RWPE2 (cell line): ENCODE results near the gene LDLRAD4.

ENCODE experiments used
- ATAC-seq: fragments of 200-7000 bp; cut with Tn5 transposase; 3 replicates; pipeline ENCODE4 v1.9.1; 2021; ENCODE audit warnings: low read depth
- DNase-seq: peaks from one replicate; pipeline ENCODE4 v3.0.0-alpha.2; 2020; ENCODE audit warnings: low spot score
- H3K27ac ChIP-seq: fragments of 450-650 bp; 2 replicates; pipeline ENCODE4 v1.5.1; 2017; ENCODE audit warnings: mild to moderate bottlenecking; ENCODE audit not compliant: poor library complexity, severe bottlenecking
- H3K27me3 ChIP-seq: fragments of 250-450 bp; sonication (Bioruptor Pico); 2 replicates; pipeline ENCODE4 v1.5.1; 2021; ENCODE audit warnings: mild to moderate bottlenecking, moderate library complexity; ENCODE audit not compliant: insufficient read depth, poor library complexity, severe bottlenecking
- H3K36me3 ChIP-seq: fragments of 250-450 bp; sonication (Bioruptor Pico); 2 replicates; pipeline ENCODE4 v1.5.1; 2020; ENCODE audit warnings: low read depth, mild to moderate bottlenecking, moderate library complexity
- H3K4me1 ChIP-seq: fragments of 250-450 bp; sonication (Bioruptor Pico); 2 replicates; pipeline ENCODE4 v1.5.1; 2021; ENCODE audit warnings: mild to moderate bottlenecking, moderate library complexity; ENCODE audit not compliant: insufficient read depth, poor library complexity, severe bottlenecking
- H3K4me3 ChIP-seq: fragments of 250-450 bp; sonication (Bioruptor Pico); 2 replicates; pipeline ENCODE4 v1.5.1; 2021; ENCODE audit warnings: mild to moderate bottlenecking, moderate library complexity; ENCODE audit not compliant: severe bottlenecking
- H3K9me3 ChIP-seq: fragments of 250-450 bp; sonication (Bioruptor Pico); 2 replicates; pipeline ENCODE4 v1.5.1; 2021; ENCODE audit warnings: mild to moderate bottlenecking, moderate library complexity; ENCODE audit not compliant: severe bottlenecking
- CTCF ChIP-seq: fragments of 450-650 bp; IDR thresholded peaks from one replicate; pipeline ENCODE4 v1.5.1; 2017; ENCODE audit warnings: mild to moderate bottlenecking, moderate library complexity; ENCODE audit not compliant: poor library complexity, severe bottlenecking

LDLRAD4 gene

DNA sequence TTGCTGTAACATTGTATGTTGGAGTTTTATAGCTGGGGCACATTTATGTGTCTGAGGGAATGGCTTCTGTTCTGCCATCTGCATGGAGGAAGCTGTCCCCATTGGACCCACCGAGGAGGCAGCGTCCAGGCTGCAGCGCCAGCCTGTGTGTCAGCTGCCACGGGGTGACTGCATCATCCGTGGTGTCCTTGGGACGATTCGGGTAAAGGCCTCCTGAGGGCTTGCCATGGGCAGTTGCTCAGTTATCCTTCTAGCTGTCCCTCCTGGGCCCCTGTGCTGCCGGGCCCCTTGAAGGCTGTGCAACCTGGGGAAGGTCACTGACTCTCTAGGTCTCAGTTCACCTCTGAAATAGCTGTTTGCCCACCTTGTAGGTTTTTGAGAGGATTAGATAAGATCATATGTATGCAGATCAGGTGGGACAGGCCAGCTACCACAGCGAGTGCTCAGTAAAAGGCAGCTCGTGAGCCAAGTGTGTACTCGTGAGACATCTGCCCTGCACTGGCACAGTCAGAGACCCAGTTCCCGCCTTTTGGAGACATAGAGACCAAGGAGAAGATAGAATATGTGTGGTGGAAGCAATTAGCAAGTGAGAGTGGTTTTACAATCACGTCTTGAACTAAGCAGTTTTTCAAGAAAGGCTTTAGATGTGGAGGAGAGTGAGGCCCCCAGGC is 10.6 kb downstream of the LDLRAD4 start:
- Histone ChIP-seq H3K27me3 (no peaks in the 10 kb centered on the region), H3K27ac (no peak overlapping the region), H3K9me3 (no peaks in the 10 kb centered on the region), H3K4me1 (no peaks in the 10 kb centered on the region), H3K36me3 (no peaks in the 10 kb centered on the region), H3K4me3 (no peak overlapping the region)
- ATAC-seq (no peak), DNase-seq (no peak)
- TF ChIP-seq CTCF: no peak

GRCh38 chr18:13231151-13231550 is 12.6 kb downstream of the LDLRAD4 start:
- Histone ChIP-seq H3K27ac (no peak overlapping the region), H3K9me3 (no peaks in the 10 kb centered on the region), H3K36me3 (no peaks in the 10 kb centered on the region), H3K4me3 (no peak overlapping the region), H3K27me3 (no peaks in the 10 kb centered on the region), H3K4me1 (no peaks in the 10 kb centered on the region)
- DNase-seq (no peak), ATAC-seq (no peak)
- no peak for TF ChIP-seq CTCF

DNA sequence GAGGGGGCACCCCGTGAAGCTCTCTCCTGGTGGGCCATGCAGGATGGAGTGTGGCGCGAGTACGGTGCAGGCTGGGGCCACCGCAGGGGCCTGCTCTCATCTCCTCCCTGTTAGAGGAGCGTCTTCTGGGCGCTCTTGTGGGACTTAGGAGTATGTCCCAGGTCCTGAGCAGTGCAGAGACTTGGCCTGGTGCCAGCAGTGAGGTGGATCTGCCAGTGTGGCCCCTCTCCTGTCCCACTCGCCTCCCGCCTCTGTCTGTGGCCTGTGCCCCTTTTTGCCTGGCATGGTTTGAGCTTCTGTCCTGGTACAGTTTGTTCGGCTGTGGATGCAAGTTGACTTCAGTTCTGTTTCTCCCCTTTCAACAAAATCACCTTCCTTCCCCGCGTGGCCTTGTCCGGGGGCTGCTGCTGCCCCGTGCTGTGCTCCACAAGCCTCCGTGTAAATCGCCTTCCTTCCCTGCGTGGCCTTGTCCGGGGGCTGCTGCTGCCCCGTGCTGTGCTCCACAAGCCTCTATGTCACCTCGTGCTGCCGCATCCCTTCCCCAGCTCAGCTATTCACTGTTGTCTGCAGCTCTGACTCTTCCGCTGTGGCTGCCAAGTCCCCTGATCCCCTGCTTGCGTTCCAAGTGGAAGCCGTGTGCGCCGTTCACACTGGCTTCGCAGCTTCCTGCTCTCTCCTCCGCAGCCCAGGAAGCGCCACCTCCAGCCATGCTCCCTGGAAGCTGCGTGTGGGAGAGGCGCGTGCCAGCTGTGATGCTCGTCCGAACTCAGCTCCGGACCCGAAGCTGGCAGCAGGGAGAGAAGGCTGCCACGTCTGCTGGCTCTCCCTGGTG is 13.7 kb downstream of the LDLRAD4 start:
- H3K9me3 ChIP-seq: no peaks in the 10 kb centered on the region
- H3K27me3 ChIP-seq: no peaks in the 10 kb centered on the region
- H3K4me1 ChIP-seq: no peaks in the 10 kb centered on the region
- H3K4me3 ChIP-seq: no peak overlapping the region
- DNase-seq (no peak), ATAC-seq (no peak)
- TF ChIP-seq CTCF: no peak
- no peak overlapping the region for H3K27ac ChIP-seq
- no peaks in the 10 kb centered on the region for H3K36me3 ChIP-seq

DNA sequence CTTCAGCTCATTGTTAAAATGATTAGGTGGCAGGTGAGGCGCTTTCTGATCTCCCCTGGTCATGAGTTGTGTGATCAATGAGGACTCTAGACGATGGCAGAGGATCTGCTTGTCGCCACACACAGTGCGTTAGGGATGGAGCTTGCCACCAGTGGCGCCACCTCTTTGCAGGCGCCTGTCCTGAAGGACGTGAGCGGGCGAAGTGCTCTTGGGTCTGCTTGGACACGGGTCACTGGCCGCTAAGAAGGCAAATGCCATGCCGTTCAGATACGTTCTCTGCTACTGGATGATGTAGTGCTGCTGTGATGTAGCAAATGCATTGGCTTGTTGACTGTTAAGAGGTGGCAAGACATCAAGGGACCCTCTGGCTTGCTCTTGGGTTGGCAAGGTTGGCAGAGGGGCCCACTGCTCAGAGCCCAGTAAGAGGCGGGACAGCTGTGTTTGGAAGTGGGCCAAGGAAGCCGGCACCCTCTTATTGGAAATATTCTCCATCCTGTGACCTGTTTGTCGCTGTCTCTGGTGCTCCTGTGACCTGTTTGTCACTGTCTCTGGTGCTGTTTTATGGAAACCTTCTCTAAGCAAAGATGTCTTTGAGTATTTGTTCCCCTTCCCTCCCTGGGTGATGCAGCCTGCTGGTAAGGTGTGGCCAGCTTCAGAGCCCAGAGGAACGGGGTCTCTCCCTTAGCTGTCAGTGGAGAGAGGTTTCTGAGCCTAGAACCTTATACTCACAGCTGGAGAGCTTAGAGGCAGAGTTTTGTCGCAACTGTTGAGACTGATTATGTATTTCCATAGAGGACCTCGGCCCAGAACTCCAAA is 14.6 kb downstream of the LDLRAD4 start:
- ATAC-seq (no peak), DNase-seq (no peak)
- Histone ChIP-seq H3K4me1 (no peaks in the 10 kb centered on the region), H3K9me3 (no peaks in the 10 kb centered on the region), H3K27me3 (no peaks in the 10 kb centered on the region), H3K27ac (no peak overlapping the region), H3K4me3 (no peak overlapping the region), H3K36me3 (no peaks in the 10 kb centered on the region)
- no peak for TF ChIP-seq CTCF
